KOPT-K1 (cell line): ENCODE data around the gene GDAP2.
"Not testable (repeated sequence)": the region's sequence is repeated elsewhere in the genome, so short reads cannot be mapped to it uniquely, and the experiment has no call there.

Experiments
- H3K27ac ChIP-seq: fragments of 200-600 bp; sonication (generic); 2 replicates; pipeline ENCODE4 v1.5.1; 2016; ENCODE audit warnings: antibody characterized with exemption, mild to moderate bottlenecking, low read depth, low read length; ENCODE audit not compliant: poor library complexity, severe bottlenecking
- H3K36me3 ChIP-seq: fragments of 200-600 bp; sonication (generic); 2 replicates; pipeline ENCODE4 v1.5.1; 2017; ENCODE audit warnings: antibody characterized with exemption, mild to moderate bottlenecking, low read length, moderate library complexity; ENCODE audit not compliant: insufficient read depth
- H3K9me3 ChIP-seq: fragments of 200-600 bp; sonication (generic); 2 replicates; pipeline ENCODE4 v1.5.1; 2017; ENCODE audit warnings: antibody characterized with exemption, low read length, mild to moderate bottlenecking; ENCODE audit not compliant: insufficient read depth, poor library complexity, severe bottlenecking

Gene GDAP2

GRCh38 chr1:117925981-117926380, 3.4 kb downstream of the GDAP2 start:
- Histone ChIP-seq H3K27ac (no peak overlapping the region), H3K9me3 (no peaks in the 10 kb centered on the region)

GRCh38 chr1:117922717-117923116, 6.7 kb downstream of the GDAP2 start:
- not testable (repeated sequence) for H3K9me3 ChIP-seq, H3K27ac ChIP-seq
- H3K36me3 ChIP-seq, result peaks cover 17% of the 10 kb centered on the region

More at GRCh38 chr1:117925981-117926380, 3.4 kb downstream of the GDAP2 start:
- no peaks in the 10 kb centered on the region for H3K36me3 ChIP-seq

- no peaks in the 10 kb centered on the region for H3K9me3 ChIP-seq
- H3K27ac ChIP-seq, result no peak overlapping the region
- H3K36me3 ChIP-seq, result peaks cover 25% of the 10 kb centered on the region
Observed at GRCh38 chr1:117921991-117922390, 7.4 kb downstream of the GDAP2 start.

GRCh38 chr1:117919376-117919775, 10.0 kb downstream of the GDAP2 start:
- Histone ChIP-seq H3K27ac (no peak overlapping the region), H3K36me3 (peaks cover 51% of the 10 kb centered on the region), H3K9me3 (no peaks in the 10 kb centered on the region)

- Histone ChIP-seq H3K9me3 (no peaks in the 10 kb centered on the region), H3K27ac (no peak overlapping the region), H3K36me3 (peaks cover 89% of the 10 kb centered on the region)
Observed at GRCh38 chr1:117911051-117911450, 18.4 kb downstream of the GDAP2 start.

- Histone ChIP-seq H3K9me3 (no peaks in the 10 kb centered on the region), H3K27ac (no peak overlapping the region), H3K36me3 (peaks cover 83% of the 10 kb centered on the region)
Observed at GRCh38 chr1:117905019-117905418, 24.4 kb downstream of the GDAP2 start.

- H3K9me3 ChIP-seq, result no peaks in the 10 kb centered on the region
- H3K27ac ChIP-seq, result no peak overlapping the region
- peaks cover 80% of the 10 kb centered on the region for H3K36me3 ChIP-seq
Observed at GRCh38 chr1:117904485-117904884, 24.9 kb downstream of the GDAP2 start.

GRCh38 chr1:117902944-117903343, 26.5 kb downstream of the GDAP2 start:
- peaks cover 89% of the 10 kb centered on the region for H3K36me3 ChIP-seq
- no peaks in the 10 kb centered on the region for H3K9me3 ChIP-seq
- H3K27ac ChIP-seq, result no peak overlapping the region

- no peaks in the 10 kb centered on the region for H3K9me3 ChIP-seq
- H3K27ac ChIP-seq, result no peak overlapping the region
- H3K36me3 ChIP-seq, result peaks cover 89% of the 10 kb centered on the region
Observed at GRCh38 chr1:117899801-117900200, 29.6 kb downstream of the GDAP2 start.

GRCh38 chr1:117897551-117897950, 31.9 kb downstream of the GDAP2 start:
- Histone ChIP-seq H3K36me3 (peaks cover 74% of the 10 kb centered on the region), H3K9me3 (no peaks in the 10 kb centered on the region), H3K27ac (no peak overlapping the region)

GRCh38 chr1:117895482-117896114, 33.8 kb downstream of the GDAP2 start:
- Histone ChIP-seq H3K27ac (no peak overlapping the region), H3K36me3 (peaks cover 65% of the 10 kb centered on the region), H3K9me3 (no peaks in the 10 kb centered on the region)

GRCh38 chr1:117894078-117894477, 35.3 kb downstream of the GDAP2 start:
- H3K27ac ChIP-seq, result no peak overlapping the region
- no peaks in the 10 kb centered on the region for H3K9me3 ChIP-seq
- H3K36me3 ChIP-seq, result peaks cover 56% of the 10 kb centered on the region

GRCh38 chr1:117892512-117892911, 36.9 kb downstream of the GDAP2 start:
- no peaks in the 10 kb centered on the region for H3K9me3 ChIP-seq
- peaks cover 47% of the 10 kb centered on the region for H3K36me3 ChIP-seq
- no peak overlapping the region for H3K27ac ChIP-seq

- no peak overlapping the region for H3K27ac ChIP-seq
- no peaks in the 10 kb centered on the region for H3K9me3 ChIP-seq
- H3K36me3 ChIP-seq, result peaks cover 30% of the 10 kb centered on the region
Observed at GRCh38 chr1:117890452-117890851, 39.0 kb downstream of the GDAP2 start.

GRCh38 chr1:117886101-117886795, 43.2 kb downstream of the GDAP2 start:
- Histone ChIP-seq H3K36me3 (peaks cover 25% of the 10 kb centered on the region), H3K27ac (no peak overlapping the region), H3K9me3 (no peaks in the 10 kb centered on the region)

- peaks cover 41% of the 10 kb centered on the region for H3K36me3 ChIP-seq
- no peak overlapping the region for H3K27ac ChIP-seq
- H3K9me3 ChIP-seq, result no peaks in the 10 kb centered on the region
Observed at GRCh38 chr1:117883616-117884015, 45.8 kb downstream of the GDAP2 start.
